Ovary (tissue), 9 donors: Measurements from ENCODE around the gene THRA. TPM values are rescaled to one million over a fixed set of nuclear protein-coding genes. Genes with fewer than 3 reads are reported as not detected.
A peak's percentile ranks its signal among the peaks of the same experiment; 100 is the strongest.

Experiments used
- DNase-seq, 5 donors: peaks; one replicate each; pipeline ENCODE4 v3.0.0-alpha.2; 2019 to 2020
- H3K27ac ChIP-seq, 2 donors: fragments of 200-600 bp; one replicate each; pipeline versions ENCODE4 v1.5.1 to v1.8.0; 2019 to 2022
- H3K27me3 ChIP-seq: fragments of 200-600 bp; one replicate; pipeline ENCODE4 v1.8.0; 2022
- H3K36me3 ChIP-seq: fragments of 200-600 bp; sonication (generic); one replicate; pipeline ENCODE4 v1.5.1; 2019
- H3K4me1 ChIP-seq: one replicate; pipeline ENCODE4 v1.8.1; 2013; ENCODE audit warnings: mild to moderate bottlenecking, moderate library complexity; ENCODE audit not compliant: insufficient read depth
- H3K4me3 ChIP-seq: fragments of 200-600 bp; sonication (generic); one replicate; pipeline ENCODE4 v1.5.1; 2017
- H3K9me3 ChIP-seq, 2 donors: fragments of 200-600 bp in 1 of 2; sonication (generic) in 1 of 2; one replicate each; pipeline versions ENCODE4 v1.5.1 to v1.8.1; 2013 to 2019; ENCODE audit warnings: mild to moderate bottlenecking in 1 of 2, moderate library complexity in 1 of 2
- EP300 ChIP-seq: sonication (generic); formaldehyde crosslinking; IDR thresholded peaks from one replicate; pipeline ENCODE4 v1.6.1; 2017; ENCODE audit warnings: antibody characterized with exemption
- POLR2A ChIP-seq: fragments of 450-650 bp; IDR thresholded peaks from one replicate; pipeline ENCODE4 v1.6.1; 2017; ENCODE audit warnings: antibody characterized with exemption, mild to moderate bottlenecking, moderate library complexity
- WGBS, 3 donors: extraction: QIAGEN DNeasy Blood & Tissue Kit in 1 of 3; methylation state at CpG; one replicate each; pipeline versions ENCODE4 v1.1.5 to v1.1.7; 2013 to 2017; 5-methylcytosine and 5-hydroxymethylcytosine counted together
- intact Hi-C, 4 donors: fragments of 100-400 bp; cut with DNase I; formaldehyde crosslinking; loops; one replicate each; pipeline versions ENCODE4 v1.11.0 to v1.15.1; 2022 to 2023
- polyA plus RNA-seq, 2 donors: library from polyadenylated mRNA; stranded (reverse); fragments of 200-250 nt in 1 of 2; fragments of 350-450 nt in 1 of 2; fragmentation: Illumina TruSeq in 1 of 2; extraction: RNeasy Lipid Tissue Mini Kit (QIAGEN cat#74804) in 1 of 2; gene quantifications; one replicate each; pipeline ENCODE4 v1.2.3, GENCODE V29; 2013 to 2014
- total RNA-seq, 7 donors: library from RNA; depleted of rRNA in 2 of 7; stranded (reverse); fragments of >200 nt in 2 of 7; fragmentation: NEBNext Ultra II Directional in 3 of 7; extraction: Animal tissue kit (Norgen Biotek cat#: 25700) in 3 of 7; gene quantifications; one replicate each; pipeline versions ENCODE4 v1.1.0 to v1.2.4, GENCODE V29; 2016 to 2023
- TF ChIP-seq, protein P1 (sequence below), 3 donors: fragments of 450-650 bp in 2 of 3; fragments of 200-600 bp in 1 of 3; IDR thresholded peaks; one replicate each; pipeline versions ENCODE4 v1.5.1 to v1.8.0; 2016 to 2022; ENCODE audit warnings: antibody characterized with exemption in 3 of 3, mild to moderate bottlenecking in 1 of 3
- donor health status: DM: no; HTN: no; CAD: no; lungs with moderate emphysema.
- donor health status: DM: no; HTN: no; CAD: no.
- donor health status: Bipolar disorder and iron deficiency.
- donor health status: DM: yes; HTN: yes; CAD: no.
- donor health status: DM: no; HTN: no; CAD: no.
- donor health status: DM: yes; HTN: yes; CAD: no.

THRA gene
- total and polyA plus RNA-seq, 9 donors, result 51.4 to 129 (median 87.2) TPM

DNA sequence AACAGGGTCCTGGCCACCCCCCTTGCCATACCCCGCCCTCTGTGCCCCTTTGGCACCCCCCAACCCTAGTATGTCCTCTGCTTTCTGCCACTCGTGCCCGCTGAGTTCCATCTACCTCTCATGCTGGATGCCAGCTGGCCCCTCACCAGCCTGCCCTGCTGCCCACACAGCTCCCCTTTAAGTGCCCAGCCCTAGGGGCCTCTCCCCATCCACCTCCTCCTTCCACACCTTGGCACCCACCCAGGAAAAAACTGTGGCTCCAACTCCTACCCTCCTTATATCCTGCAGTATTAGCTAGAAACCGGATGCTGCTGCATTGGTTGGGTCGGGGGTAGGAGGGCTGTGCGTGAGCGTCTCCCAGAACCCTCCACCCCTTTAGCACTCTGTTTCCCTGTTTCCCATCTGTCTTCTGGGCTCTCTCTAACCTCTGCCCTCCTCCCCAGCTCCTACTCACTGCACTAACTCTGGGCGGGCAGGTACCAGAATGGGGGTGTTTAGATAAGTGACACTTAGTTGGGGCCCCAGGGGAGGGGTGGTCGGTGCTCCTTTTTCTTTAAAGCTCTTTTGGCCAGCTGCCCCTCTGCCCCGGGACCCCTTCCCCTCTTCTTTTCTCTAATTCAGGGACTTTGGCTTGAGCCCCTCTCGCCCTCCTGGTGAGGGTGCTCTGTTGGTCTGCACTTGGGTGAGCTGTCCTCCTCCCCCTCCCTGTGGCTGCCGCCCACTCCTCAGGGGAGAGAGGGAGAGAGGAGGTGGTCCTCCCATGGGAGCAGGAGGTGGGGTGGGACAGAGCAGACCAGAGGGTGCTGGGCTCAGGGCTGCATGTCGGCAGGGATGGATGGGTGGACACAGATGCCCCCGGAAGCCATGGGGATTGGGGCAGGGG, 27.7 kb downstream of the THRA start:
- peak overlapping the region; percentile 61 to 73 for H3K27ac ChIP-seq
- H3K4me1 ChIP-seq, result peaks cover 16% of the 10 kb centered on the region
- intact Hi-C loops, result no loop called here
- H3K4me3 ChIP-seq, result no peak overlapping the region
- no peaks in the 10 kb centered on the region for H3K9me3 ChIP-seq
- DNase-seq, result peak; percentile 65 to 78 (median 69)
- H3K27me3 ChIP-seq, result no peaks in the 10 kb centered on the region
- TF ChIP-seq, protein P1, sequence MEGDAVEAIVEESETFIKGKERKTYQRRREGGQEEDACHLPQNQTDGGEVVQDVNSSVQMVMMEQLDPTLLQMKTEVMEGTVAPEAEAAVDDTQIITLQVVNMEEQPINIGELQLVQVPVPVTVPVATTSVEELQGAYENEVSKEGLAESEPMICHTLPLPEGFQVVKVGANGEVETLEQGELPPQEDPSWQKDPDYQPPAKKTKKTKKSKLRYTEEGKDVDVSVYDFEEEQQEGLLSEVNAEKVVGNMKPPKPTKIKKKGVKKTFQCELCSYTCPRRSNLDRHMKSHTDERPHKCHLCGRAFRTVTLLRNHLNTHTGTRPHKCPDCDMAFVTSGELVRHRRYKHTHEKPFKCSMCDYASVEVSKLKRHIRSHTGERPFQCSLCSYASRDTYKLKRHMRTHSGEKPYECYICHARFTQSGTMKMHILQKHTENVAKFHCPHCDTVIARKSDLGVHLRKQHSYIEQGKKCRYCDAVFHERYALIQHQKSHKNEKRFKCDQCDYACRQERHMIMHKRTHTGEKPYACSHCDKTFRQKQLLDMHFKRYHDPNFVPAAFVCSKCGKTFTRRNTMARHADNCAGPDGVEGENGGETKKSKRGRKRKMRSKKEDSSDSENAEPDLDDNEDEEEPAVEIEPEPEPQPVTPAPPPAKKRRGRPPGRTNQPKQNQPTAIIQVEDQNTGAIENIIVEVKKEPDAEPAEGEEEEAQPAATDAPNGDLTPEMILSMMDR (IDR thresholded peaks at IDR 0.05), result no peak
- no peak for TF ChIP-seq EP300
- no peak for TF ChIP-seq POLR2A
- no peaks in the 10 kb centered on the region for H3K36me3 ChIP-seq
- WGBS, 3 donors, result 35 to 48% (median 41%) methylated on average over 13 to 14 of the region's 14 CpGs

DNA sequence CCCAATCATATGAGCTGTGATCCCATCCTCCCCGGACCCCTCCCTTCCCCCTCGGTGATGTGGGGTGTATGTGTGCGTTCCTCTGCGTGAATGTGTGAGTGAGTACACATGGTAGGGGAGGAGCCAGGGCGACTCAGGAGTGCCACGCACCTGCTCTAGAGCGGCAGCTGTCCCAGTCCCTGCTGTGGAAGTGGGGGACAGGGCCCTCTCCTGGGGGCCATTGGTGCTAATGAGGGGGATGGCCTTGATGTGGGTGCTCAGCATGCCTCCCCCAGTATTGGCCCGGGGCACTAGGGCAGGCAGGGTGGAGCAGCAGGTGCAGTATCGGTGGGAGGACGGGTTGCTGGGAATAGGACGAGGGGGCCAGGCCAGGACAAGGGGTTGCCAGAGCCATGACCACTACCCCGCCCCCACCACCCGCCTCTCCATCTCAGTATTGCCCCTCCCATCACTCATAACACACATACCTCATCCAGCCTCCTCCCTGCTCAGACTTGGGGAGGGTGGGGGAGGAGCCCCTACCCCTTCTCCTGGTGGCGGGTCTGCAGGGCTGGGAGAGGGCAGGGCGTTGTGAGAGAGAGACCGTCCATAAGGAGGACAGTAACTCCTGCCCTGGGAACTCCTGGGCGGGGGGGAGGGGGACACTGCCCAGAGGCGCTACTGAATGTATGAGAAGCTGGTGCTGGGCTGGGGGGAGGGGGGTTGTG, 29.1 kb downstream of the THRA start:
- Histone ChIP-seq H3K9me3 (no peaks in the 10 kb centered on the region), H3K27ac (peak overlapping the region; percentile 74 to 88), H3K27me3 (no peaks in the 10 kb centered on the region), H3K4me1 (peaks cover 21% of the 10 kb centered on the region), H3K36me3 (no peaks in the 10 kb centered on the region), H3K4me3 (no peak overlapping the region)
- intact Hi-C loops, result no loop called here
- 20 to 41% (median 25%) methylated on average over 18 of the region's 18 CpGs for WGBS, 3 donors
- TF ChIP-seq EP300 (no peak), POLR2A (no peak)
- TF ChIP-seq, protein P1 (IDR thresholded peaks at IDR 0.05), result no peak
- DNase-seq, result peak; percentile 58 to 72 (median 61)

DNA sequence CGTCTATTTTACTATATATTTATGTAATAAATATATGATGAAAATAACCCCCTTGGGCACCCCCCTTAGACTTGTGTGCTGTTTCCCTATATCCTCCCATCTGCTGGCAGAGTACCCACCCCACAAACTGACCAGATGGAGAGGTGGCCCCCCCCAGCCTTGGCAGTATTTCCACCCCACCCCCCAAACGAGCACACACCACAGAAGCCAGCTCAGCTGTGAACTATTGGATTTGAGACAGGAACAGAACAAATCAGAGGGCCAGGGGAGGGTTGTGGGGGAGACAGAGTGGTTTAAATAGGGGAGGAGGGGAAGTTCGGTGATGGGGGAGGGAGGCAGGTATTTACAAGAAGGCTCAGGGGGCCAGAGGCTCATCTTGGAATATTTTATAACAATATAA, 29.8 kb downstream of the THRA start:
- WGBS, 3 donors, result 6 to 10% (median 8%) methylated on average over 3 of the region's 3 CpGs
- no peaks in the 10 kb centered on the region for H3K36me3 ChIP-seq
- H3K9me3 ChIP-seq, result no peaks in the 10 kb centered on the region
- TF ChIP-seq, protein P1 (IDR thresholded peaks at IDR 0.05), result no peak
- TF ChIP-seq EP300, result no peak
- TF ChIP-seq POLR2A, result no peak
- H3K4me3 ChIP-seq, result no peak overlapping the region
- peaks cover 28% of the 10 kb centered on the region for H3K4me1 ChIP-seq
- peak; percentile 50 to 64 (median 61) for DNase-seq
- H3K27me3 ChIP-seq, result no peaks in the 10 kb centered on the region
- peak overlapping the region; percentile 74 to 88 for H3K27ac ChIP-seq
- intact Hi-C loops, result no loop called here

DNA sequence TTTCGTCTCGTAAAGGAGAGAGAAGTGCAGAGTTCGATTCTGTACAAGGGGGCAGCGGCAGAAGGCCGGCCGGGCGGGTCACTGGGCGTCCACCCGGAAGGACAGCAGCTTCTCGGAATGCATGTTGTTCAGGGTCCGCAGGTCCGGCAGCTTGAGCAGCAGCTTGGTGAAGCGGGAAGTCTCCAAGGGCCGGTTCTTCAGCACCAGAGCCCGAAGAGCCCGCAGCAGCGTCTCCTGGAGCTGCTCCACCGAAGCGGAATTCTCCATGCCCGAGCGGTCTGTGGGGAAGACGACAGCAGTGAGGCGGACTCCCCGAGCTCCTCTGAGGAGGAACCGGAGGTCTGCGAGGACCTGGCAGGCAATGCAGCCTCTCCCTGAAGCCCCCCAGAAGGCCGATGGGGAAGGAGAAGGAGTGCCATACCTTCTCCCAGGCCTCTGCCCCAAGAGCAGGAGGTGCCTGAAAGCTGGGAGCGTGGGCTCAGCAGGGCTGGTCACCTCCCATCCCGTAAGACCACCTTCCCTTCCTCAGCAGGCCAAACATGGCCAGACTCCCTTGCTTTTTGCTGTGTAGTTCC, 30.3 kb downstream of the THRA start:
- peaks cover 30% of the 10 kb centered on the region for H3K4me1 ChIP-seq
- no peak overlapping the region for H3K4me3 ChIP-seq
- intact Hi-C loops, result no loop called here

More for the DNA sequence above, 30.3 kb downstream of the THRA start:
- Histone ChIP-seq H3K9me3 (no peaks in the 10 kb centered on the region), H3K36me3 (no peaks in the 10 kb centered on the region), H3K27ac (peak overlapping the region; percentile 74 to 88), H3K27me3 (no peaks in the 10 kb centered on the region)
- TF ChIP-seq, protein P1 (IDR thresholded peaks at IDR 0.05), result no peak
- no peak for TF ChIP-seq POLR2A
- no peak for TF ChIP-seq EP300
- 28 to 51% (median 29%) methylated on average over 29 of the region's 29 CpGs for WGBS, 3 donors
- peak in 3 of 5 donors; percentile 37 to 61 (median 57) for DNase-seq
